Left colon (tissue), 2 donors: Measurements from ENCODE around the gene ZBTB43. TPM values are rescaled to one million over a fixed set of nuclear protein-coding genes. Genes with fewer than 3 reads are reported as not detected.

Experiments used
- ATAC-seq: fragments of 200-7000 bp; cut with Tn5 transposase; one replicate; pipeline ENCODE4 v1.9.1; 2020; ENCODE audit warnings: mild to moderate bottlenecking, moderate library complexity
- DNase-seq, 2 donors: peaks; one replicate each; pipeline ENCODE4 v3.0.0-alpha.2; 2020
- intact Hi-C, 2 donors: fragments of 100-400 bp; cut with DNase I in 1 of 2; cut with micrococcal nuclease in 1 of 2; formaldehyde crosslinking; loops; one replicate each; pipeline versions ENCODE4 v1.11.2 to v1.14.0; 2022; cut with DNase I, micrococcal nuclease
- total RNA-seq, 2 donors: library from RNA; stranded (reverse); fragmentation: NEBNext Ultra II Directional; extraction: Animal tissue kit (Norgen Biotek cat#: 25700); gene quantifications; one replicate each; pipeline ENCODE4 v1.2.1, GENCODE V29; 2021
- donor health status: DM: no; HTN: no; CAD: no.
- donor health status: DM: yes; HTN: yes; CAD: no.

Gene ZBTB43
- total RNA-seq, 2 donors from 2014 or later: 15.5 to 17.3 TPM

DNA sequence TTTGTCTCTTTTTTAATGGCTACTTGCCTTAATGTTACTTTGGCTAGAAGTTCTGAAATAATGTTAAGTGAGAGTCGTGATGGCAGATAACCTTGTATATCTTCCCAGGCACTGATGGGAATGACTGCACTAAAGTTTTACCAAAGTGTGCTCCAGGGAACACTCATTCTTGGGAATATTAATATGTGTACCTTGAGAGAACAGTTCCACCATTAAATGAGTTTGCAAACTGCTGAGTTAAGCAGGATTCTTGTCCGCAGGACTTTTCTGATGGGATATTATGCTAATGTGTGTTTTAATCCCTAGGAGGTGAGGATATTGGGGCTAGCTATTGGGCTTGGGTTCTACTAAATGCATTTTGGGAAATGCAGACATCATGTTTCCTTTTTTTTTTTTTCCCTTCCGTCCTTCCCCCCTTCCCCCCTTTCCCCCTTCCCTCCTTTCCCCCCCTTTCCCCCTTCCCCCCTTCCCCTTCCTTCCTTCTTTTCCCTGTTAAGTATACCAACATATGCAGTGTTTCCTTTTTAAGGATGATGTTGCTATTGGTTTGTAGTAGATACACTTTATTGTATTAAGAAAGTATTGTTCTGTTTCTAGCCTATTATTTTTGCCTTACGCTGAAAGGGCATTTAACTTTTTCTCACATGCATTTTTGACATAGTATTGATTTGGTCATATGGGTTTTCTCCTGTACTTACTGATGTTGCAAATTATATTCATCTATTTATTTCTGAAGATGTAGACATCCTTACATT is 71.1 kb downstream of the ZBTB43 start:
- ATAC-seq (no peak), DNase-seq (no peak)
- intact Hi-C loops: no loop called here

DNA sequence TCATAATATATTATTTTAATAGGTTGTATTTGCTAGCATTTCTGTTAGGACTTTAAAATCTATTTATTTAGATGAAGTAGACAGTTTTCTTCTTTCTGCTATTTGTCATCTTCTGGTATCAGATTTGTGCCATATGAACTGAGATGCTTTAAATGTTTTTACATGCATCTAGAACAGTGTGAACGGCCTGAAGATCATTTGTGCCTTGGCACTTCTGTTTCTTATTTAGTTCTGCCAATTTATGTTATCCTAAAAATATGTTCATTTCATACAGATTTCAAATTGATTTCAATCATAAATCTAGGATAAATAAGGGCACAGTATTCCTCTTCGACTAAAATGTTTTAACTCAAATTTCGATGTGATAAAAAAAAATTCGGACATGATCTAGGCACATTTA is 71.7 kb downstream of the ZBTB43 start:
- ATAC-seq (no peak), DNase-seq (no peak)
- intact Hi-C loops: no loop called here

DNA sequence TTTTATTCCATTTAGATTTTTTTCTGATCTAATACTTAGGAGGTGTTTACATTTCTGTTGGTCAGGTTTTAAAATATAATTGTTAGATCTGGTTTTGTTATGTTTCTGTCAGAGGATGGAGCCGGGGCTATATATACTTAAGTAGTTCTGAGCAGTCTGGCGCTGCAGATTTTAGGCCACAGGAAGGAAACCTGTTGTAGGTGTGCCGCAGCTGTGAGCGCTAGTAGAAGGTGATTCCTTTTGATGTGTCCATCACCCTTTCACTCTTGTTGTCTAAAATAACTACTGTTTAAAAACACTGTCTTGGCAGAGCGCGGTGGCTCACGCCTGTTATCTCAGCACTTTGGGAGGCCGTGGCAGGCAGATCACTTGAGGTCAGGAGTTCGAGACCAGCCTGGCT is 72.6 kb downstream of the ZBTB43 start:
- no peak for ATAC-seq
- intact Hi-C loops: no loop called here
- no peak for DNase-seq

DNA sequence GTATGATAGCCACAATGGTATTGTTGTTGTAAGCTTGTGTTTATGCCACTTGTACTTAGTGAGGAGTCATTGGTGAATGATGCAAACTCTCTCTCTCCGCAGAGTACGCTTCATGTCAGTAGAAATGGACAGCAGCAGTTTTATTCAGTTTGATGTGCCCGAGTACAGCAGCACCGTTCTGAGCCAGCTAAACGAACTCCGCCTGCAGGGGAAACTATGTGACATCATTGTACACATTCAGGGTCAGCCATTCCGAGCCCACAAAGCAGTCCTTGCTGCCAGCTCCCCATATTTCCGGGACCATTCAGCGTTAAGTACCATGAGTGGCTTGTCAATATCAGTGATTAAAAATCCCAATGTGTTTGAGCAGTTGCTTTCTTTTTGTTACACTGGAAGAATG is 74.4 kb downstream of the ZBTB43 start:
- ATAC-seq (no peak), DNase-seq (no peak)
- intact Hi-C loops: no loop called here

DNA sequence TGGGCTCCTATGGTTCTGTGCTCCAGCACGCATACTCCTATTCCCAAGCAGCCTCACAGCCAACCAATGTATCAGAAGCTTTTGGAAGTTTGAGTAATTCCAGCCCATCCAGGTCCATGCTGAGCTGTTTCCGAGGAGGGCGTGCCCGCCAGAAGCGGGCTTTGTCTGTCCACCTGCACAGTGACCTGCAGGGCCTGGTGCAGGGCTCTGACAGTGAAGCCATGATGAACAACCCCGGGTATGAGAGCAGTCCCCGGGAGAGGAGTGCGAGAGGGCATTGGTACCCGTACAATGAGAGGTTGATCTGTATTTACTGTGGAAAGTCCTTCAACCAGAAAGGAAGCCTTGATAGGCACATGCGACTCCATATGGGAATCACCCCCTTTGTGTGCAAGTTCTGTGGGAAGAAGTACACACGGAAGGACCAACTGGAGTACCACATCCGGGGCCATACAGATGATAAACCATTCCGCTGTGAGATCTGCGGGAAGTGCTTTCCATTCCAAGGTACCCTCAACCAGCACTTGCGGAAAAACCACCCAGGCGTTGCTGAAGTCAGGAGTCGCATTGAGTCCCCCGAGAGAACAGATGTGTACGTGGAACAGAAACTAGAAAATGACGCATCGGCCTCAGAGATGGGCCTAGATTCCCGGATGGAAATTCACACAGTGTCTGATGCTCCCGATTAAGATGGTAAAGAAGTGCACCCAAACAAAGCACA is 75.5 kb downstream of the ZBTB43 start:
- no peak for DNase-seq
- intact Hi-C loops: no loop called here
- no peak for ATAC-seq

DNA sequence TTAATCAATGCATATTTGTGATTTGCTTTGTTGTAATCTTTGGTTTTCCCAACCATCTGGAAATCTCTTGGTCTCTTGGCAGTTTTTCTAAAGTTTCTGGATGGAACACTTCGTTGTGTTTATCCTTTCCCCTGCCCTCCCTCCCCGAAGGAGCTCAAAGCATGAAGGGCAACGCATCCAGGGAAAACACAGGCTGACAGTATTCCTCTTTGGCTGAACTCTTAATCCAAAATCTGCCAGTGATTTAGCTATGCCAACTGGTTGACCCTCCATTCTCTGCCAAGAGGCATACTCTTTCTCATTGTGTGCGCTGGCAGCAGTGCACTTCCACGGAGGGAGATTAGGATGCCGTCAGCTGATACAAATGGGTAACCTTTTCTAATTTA is 76.1 kb downstream of the ZBTB43 start:
- DNase-seq (no peak), ATAC-seq (no peak)
- intact Hi-C loops: no loop called here

DNA sequence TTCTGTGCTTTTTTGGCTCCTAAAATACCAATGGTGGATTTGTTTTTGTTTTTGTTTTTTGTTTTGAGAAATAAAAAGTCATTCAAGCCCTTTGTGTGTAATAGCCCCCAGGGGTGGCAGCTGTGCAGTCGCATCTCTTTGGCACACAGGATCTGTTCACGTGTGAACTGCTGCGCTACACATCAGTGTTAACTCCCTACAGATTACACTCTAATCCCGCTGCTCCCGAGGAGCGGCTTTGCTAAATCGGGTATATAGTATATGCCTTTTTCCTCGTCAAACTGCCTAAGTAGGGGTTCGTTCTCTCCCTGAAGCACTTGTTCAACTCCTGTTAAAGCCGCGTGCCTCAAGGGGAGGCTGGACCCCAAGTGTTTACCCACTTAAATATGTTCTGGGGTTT is 77.9 kb downstream of the ZBTB43 start:
- ATAC-seq: no peak
- no peak for DNase-seq
- intact Hi-C loops: no loop called here

DNA sequence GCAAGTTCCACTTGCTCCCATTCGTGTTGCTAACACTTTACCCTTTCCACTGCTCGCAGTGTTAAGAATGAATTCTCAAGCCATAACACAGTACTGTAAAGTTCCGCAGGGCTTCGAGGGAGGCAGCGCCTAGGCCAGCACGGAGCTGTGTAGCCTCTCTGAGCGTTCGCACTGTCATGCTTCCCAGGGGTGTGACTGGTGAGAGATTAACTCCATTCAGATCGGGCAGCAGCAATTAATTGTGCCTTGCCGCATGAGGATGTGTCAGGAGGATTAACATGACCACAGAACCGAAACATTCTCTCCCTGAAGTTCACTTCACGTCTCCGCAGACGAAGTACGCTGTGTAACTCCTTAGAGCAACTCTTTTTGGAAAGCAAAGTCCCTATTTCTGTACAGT is 78.8 kb downstream of the ZBTB43 start:
- ATAC-seq (no peak), DNase-seq (no peak)
- intact Hi-C loops: no loop called here

DNA sequence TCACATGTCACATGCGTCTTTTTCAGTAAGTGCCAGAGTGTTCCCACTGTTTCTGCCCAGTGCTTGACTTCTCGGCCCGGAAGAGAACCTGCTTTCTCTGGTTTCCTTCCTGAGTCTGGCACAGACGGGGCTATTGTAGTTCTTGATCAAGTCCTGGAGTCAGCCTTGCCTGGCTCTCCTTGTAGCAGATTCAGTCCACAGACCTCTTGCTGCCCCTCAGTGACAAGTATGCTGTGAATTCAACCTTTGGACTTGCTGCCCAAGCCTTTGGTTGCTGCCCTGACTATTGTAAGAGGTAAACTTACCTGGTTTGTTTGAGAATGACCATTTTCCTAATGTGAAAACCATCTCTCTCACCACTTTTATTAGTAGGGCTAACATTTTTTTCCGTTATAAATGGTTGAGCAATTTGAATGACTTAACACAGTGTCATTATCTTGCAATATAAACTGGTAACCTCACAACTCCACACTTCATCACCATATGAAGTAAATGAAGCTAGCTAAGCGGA is 80.3 kb downstream of the ZBTB43 start:
- DNase-seq (no peak), ATAC-seq (no peak)
- intact Hi-C loops: no loop called here

DNA sequence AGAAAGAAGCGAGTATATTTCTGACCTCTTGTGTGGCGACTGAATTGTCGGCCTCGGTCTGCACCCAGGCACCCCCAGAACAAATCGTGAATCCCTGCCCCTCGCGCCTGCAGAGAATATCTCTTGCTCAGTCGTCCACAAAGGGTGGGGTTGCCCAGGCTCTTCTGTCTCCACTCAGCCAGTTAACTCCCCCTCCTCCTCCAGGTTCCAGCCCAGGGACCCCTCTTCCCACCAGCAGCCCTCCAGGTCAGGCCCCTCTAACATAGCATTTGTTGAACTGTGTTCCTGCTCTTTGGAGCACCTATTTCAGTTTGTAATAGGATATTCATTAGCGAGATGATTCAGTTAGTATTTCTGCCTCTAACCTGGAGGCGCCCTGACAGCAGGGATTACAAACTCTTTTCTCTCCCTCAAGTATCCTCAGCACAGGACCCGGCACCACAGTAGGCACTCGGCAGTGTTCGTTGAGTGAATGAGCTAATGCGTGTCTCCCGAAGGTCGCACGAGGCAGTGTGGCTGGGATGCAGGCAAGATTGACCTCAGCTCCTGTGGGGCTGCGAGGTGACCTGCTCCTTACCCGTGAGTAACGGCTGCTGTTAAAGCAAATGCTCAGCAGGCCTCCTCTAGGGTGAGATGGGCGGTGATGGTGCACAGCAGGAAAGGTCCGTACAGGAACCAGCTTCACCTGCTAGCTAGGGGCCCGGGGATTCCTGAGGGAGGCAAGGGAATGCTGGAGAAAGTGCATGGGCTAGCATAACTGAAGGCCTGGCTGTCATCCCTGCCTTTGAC is 81.4 kb downstream of the ZBTB43 start:
- intact Hi-C loops: no loop called here
- ATAC-seq: no peak
- no peak for DNase-seq

DNA sequence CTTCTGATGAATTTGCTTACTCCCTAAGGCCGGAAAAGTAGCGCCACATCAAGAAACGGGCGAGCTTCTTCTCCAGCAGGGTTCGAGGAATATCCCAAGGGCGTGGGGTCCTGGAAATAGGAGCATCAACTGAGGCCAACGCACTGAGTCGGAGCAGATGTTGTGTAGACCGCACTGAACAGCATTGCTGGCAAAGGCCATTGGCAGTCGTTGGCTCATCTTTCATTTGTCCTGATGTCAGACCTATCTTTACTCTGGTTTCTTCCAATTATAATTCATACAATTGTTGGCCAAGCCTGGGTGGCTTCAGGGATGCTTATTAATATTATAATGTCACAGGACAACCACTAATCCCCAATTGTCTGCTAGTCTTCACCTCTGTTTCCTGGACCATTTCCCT is 82.1 kb downstream of the ZBTB43 start:
- intact Hi-C loops: no loop called here
- ATAC-seq (no peak), DNase-seq (no peak)

Other genes starting within 250 kb of the ZBTB43 start
- gene LMX1B, start 191.1 kb upstream of the ZBTB43 start, total RNA-seq: under 1 TPM in 1 of 2 donors, not detected in 1; 0.14 TPM
- 1 to 10 TPM; 6.6 to 9.4 TPM for gene ZBTB34, start 55.6 kb downstream of the ZBTB43 start, total RNA-seq
- 10 to 100 TPM; 32.7 to 46.5 TPM for gene RALGPS1, start 109.7 kb downstream of the ZBTB43 start, total RNA-seq